Skin epidermis (tissue), 12 donors: ENCODE measurements around the gene TMUB1.
A peak's percentile ranks its signal among the peaks of the same experiment; 100 is the strongest.

Source experiments
- H3K27ac ChIP-seq, 21 experiments: fragments of 200-600 bp; sonication (generic) in 11 of 21; one replicate each; pipeline ENCODE4 v1.5.0; 2020; ENCODE audit warnings: mild to moderate bottlenecking in 3 of 21, inconsistent platforms in 2 of 21, moderate library complexity in 2 of 21
- H3K4me3 ChIP-seq, 7 experiments: fragments of 200-600 bp; sonication (generic) in 2 of 7; one replicate each; pipeline ENCODE4 v1.5.0; 2020; ENCODE audit warnings: inconsistent platforms in 2 of 7, mild to moderate bottlenecking in 2 of 7, moderate library complexity in 1 of 7

Gene TMUB1

GRCh38 chr7:151083071-151083823 lies at the start of gene TMUB1:
TSS of gene TMUB1 (minus strand) at chr7:151083493. CDS start at chr7:151082563, 930 bp downstream.
- Histone ChIP-seq H3K27ac (peak within 1 kb of the TSS; percentile 66 to 97 (median 94)), H3K4me3 (peak within 1 kb of the TSS; percentile 71 to 92 (median 85))

- no peak overlapping the region for H3K27ac ChIP-seq
- H3K4me3 ChIP-seq, result no peak overlapping the region
Observed at GRCh38 chr7:151132461-151133205, 49.3 kb upstream of the TMUB1 start.

- Histone ChIP-seq H3K27ac (no peak overlapping the region), H3K4me3 (no peak overlapping the region)
Observed at GRCh38 chr7:151131592-151132293, 48.5 kb upstream of the TMUB1 start.

GRCh38 chr7:151131224-151131591 lies 47.9 kb upstream of the TMUB1 start:
- Histone ChIP-seq H3K27ac (no peak overlapping the region), H3K4me3 (no peak overlapping the region)

- Histone ChIP-seq H3K4me3 (no peak overlapping the region), H3K27ac (no peak overlapping the region)
Observed at GRCh38 chr7:151130741-151131157, 47.5 kb upstream of the TMUB1 start.

- Histone ChIP-seq H3K4me3 (no peak overlapping the region), H3K27ac (no peak overlapping the region)
Observed at GRCh38 chr7:151129960-151130591, 46.8 kb upstream of the TMUB1 start.

- Histone ChIP-seq H3K4me3 (no peak overlapping the region), H3K27ac (no peak overlapping the region)
Observed at GRCh38 chr7:151129117-151129959, 46.0 kb upstream of the TMUB1 start.

- Histone ChIP-seq H3K27ac (no peak overlapping the region), H3K4me3 (no peak overlapping the region)
Observed at GRCh38 chr7:151128716-151129115, 45.4 kb upstream of the TMUB1 start.

- H3K27ac ChIP-seq, result no peak overlapping the region
- no peak overlapping the region for H3K4me3 ChIP-seq
Observed at GRCh38 chr7:151128144-151128543, 44.9 kb upstream of the TMUB1 start.

GRCh38 chr7:151126491-151127137 lies 43.3 kb upstream of the TMUB1 start:
- Histone ChIP-seq H3K27ac (peak overlapping the region in 7 of 21 experiments; percentile 3 to 87 (median 54)), H3K4me3 (no peak overlapping the region)

- Histone ChIP-seq H3K27ac (peak overlapping the region in 12 of 21 experiments; percentile 1 to 87 (median 39)), H3K4me3 (peak overlapping the region; percentile 8 to 27 (median 20))
Observed at GRCh38 chr7:151125846-151126481, 42.7 kb upstream of the TMUB1 start.

- peak overlapping the region; percentile 8 to 27 (median 20) for H3K4me3 ChIP-seq
- peak overlapping the region in 12 of 21 experiments; percentile 1 to 87 (median 38) for H3K27ac ChIP-seq
Observed at GRCh38 chr7:151125470-151125845, 42.2 kb upstream of the TMUB1 start.

- peak overlapping the region in 3 of 7 experiments; percentile 10 to 27 (median 23) for H3K4me3 ChIP-seq
Observed at GRCh38 chr7:151124899-151125399, 41.7 kb upstream of the TMUB1 start.

GRCh38 chr7:151124481-151124880 lies 41.2 kb upstream of the TMUB1 start:
- Histone ChIP-seq H3K4me3 (no peak overlapping the region), H3K27ac (peak overlapping the region in 1 of 21 experiments; percentile 14)

More at GRCh38 chr7:151124899-151125399, 41.7 kb upstream of the TMUB1 start:
- H3K27ac ChIP-seq, result peak overlapping the region in 6 of 21 experiments; percentile 12 to 87 (median 58)

GRCh38 chr7:151123822-151124464 lies 40.6 kb upstream of the TMUB1 start:
- no peak overlapping the region for H3K4me3 ChIP-seq
- no peak overlapping the region for H3K27ac ChIP-seq

- no peak overlapping the region for H3K27ac ChIP-seq
- no peak overlapping the region for H3K4me3 ChIP-seq
Observed at GRCh38 chr7:151123158-151123821, 40.0 kb upstream of the TMUB1 start.

GRCh38 chr7:151122796-151123157 lies 39.5 kb upstream of the TMUB1 start:
- Histone ChIP-seq H3K4me3 (no peak overlapping the region), H3K27ac (no peak overlapping the region)
